ENCODE results near the gene RPS6KA2. TPM values are rescaled to one million over a fixed set of nuclear protein-coding genes. Genes with fewer than 3 reads are reported as not detected.

The RPS6KA2 gene
- total RNA-seq, 1 experiment from 2014 or later = 12.3 TPM

GRCh38 chr6:166636934-166637333, 9.9 kb upstream of the RPS6KA2 start:
- H3K36me3 Mint-ChIP-seq (ENCODE audit: insufficient read depth in 1 of 3, low read depth in 3 of 3) = no peaks in the 10 kb centered on the region
- Histone ChIP-seq H2AFZ (ENCODE audit: low read length) (no peak overlapping the region), H2BK120ac (ENCODE audit: low read depth, low read length, poor library complexity, severe bottlenecking) (no peak overlapping the region), H3K14ac (ENCODE audit: insufficient read depth, low read length) (no peak overlapping the region), H3K4ac (ENCODE audit: low read depth, low read length) (no peak overlapping the region), H3K9me3 (ENCODE audit: control insufficient read depth, low read depth, low read length) (no peaks in the 10 kb centered on the region), H3K18ac (ENCODE audit: insufficient read length, low read depth, low read length) (no peak overlapping the region), H4K20me1 (ENCODE audit: control insufficient read depth, insufficient read depth, insufficient read length) (no peaks in the 10 kb centered on the region), H3K56ac (ENCODE audit: insufficient read length, low read depth, low read length) (no peak overlapping the region), H3K79me2 (ENCODE audit: insufficient read depth, low read length) (no peaks in the 10 kb centered on the region), H4K5ac (ENCODE audit: insufficient read length, low read depth, low read length) (no peak overlapping the region), H3T11ph (ENCODE audit: low read length) (no peak overlapping the region), H3K79me1 (ENCODE audit: insufficient read depth, low read depth, low read length, poor library complexity, severe bottlenecking) (no peaks in the 10 kb centered on the region), H4K8ac (replicated peaks; ENCODE audit: insufficient read length, low read depth, low read length) (no peak overlapping the region), H4K91ac (ENCODE audit: insufficient read length, low read depth, low read length) (no peak overlapping the region), H3K27me3 (ENCODE audit: insufficient read depth, low read length) (no peaks in the 10 kb centered on the region), H2BK5ac (ENCODE audit: insufficient read length, low read length) (no peak overlapping the region), H2BK12ac (ENCODE audit: insufficient read length, low read depth, low read length) (no peak overlapping the region), H2BK15ac (ENCODE audit: low read depth, low read length) (no peak overlapping the region), H3K4me1 (ENCODE audit: insufficient read depth, low read length) (no peaks in the 10 kb centered on the region), H2AK5ac (ENCODE audit: insufficient read length, low read length) (no peak overlapping the region), H3K23ac (ENCODE audit: insufficient read length, low read depth, low read length) (no peak overlapping the region), H3K4me2 (ENCODE audit: insufficient read depth, insufficient read length, low read length) (no peak overlapping the region), H3K27ac (ENCODE audit: insufficient read length, low read depth, low read length) (no peak overlapping the region), H2BK20ac (ENCODE audit: low read depth, low read length, poor library complexity, severe bottlenecking) (no peak overlapping the region), H3K9ac (ENCODE audit: extremely low read depth, insufficient read length, low read length) (no peak overlapping the region), H3K23me2 (ENCODE audit: insufficient read length, low read depth, low read length, poor library complexity, severe bottlenecking) (no peaks in the 10 kb centered on the region)
- H3K27ac Mint-ChIP-seq = no peak overlapping the region; a peak in 1 of 7 replicates
- DNase-seq = no peak
- no peaks in the 10 kb centered on the region for H3K9me3 Mint-ChIP-seq
- no peak overlapping the region for H3K4me3 Mint-ChIP-seq
- no peak for TF ChIP-seq CTCF (conservative IDR thresholded peaks at IDR 0.05)
- WGBS (ENCODE audit: extremely low coverage, insufficient read length, low lambda C conversion rate) = no CpG with 5 or more reads among the region's 10 CpGs
- peaks cover 17% of the 10 kb centered on the region for H3K27me3 Mint-ChIP-seq (ENCODE audit: low read depth)
- H3K4me1 Mint-ChIP-seq = peaks cover 16 to 27% of the 10 kb centered on the region in 2 experiments
